ENCODE measurements around the gene SLCO4A1.

SLCO4A1 gene

GRCh38 chr20:62705627-62706026 is 63.3 kb downstream of the SLCO4A1 start:
- no peak for DNase-seq

- no peak for DNase-seq
Observed at GRCh38 chr20:62706344-62706743, 64.0 kb downstream of the SLCO4A1 start.

GRCh38 chr20:62706857-62707256 is 64.6 kb downstream of the SLCO4A1 start:
- DNase-seq = no peak

GRCh38 chr20:62707276-62707920 is 65.1 kb downstream of the SLCO4A1 start:
- DNase-seq = no peak

DNA sequence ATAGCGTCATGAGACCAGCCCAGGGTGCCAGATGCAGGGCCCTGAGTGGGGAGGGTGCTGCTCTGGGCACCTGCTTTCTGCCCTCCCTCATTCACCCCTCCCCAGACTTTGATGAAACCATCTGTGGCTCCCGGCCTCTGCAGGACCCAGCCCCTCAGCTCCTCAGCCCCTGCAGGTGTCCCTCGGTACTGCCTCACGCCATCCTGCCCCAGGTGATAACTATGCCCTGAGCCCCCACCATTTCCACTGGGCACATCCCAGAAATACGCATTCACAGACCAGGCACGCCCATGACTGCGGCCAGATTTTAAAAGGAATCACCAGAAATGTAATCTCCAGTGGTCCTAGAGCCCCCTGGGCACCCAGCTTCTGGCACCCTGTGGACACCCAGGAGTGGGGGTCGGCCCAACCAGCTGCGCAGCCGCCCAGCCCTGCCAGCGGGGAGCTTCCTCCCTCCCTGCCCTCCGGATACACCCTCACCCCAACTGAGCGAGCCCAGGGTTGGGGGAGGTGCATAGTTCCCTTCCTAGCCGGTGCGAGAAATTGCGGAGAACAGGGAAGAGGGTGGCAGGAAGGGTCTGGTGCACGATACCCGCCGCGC is 65.7 kb downstream of the SLCO4A1 start:
- DNase-seq = peak; percentile 67

DNA sequence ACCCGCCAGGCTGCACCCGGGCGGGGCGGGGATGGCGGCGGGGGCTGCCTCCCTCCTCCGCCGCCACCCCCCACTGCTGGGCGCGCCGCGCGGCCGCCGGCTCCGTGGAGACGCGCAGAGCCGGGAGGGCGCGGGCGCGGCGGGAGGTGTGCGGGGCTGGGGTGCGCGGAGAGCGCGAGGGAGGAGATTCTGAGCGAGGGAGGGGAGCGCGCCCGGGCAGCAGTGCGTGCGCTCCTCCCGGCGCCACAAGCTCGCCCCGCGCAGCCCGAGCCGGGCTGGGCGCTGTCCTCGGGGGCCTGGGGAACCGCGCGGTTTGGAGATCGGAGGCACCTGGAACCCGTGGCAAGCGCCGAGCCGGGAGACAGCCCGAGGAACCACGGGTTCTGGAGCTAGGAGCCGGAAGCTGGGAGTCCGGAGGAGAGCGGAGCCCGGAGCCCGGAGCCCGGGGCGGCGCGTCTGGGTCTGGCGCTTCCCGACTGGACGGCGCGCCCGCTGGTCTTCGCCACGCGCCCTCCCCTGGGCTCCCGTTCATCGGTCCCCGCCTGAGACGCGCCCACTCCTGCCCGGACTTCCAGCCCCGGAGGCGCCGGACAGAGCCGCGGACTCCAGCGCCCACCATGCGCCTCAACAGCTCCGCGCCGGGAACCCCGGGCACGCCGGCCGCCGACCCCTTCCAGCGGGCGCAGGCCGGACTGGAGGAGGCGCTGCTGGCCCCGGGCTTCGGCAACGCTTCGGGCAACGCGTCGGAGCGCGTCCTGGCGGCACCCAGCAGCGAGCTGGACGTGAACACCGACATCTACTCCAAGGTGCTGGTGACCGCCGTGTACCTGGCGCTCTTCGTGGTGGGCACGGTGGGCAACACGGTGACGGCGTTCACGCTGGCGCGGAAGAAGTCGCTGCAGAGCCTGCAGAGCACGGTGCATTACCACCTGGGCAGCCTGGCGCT is 66.6 kb downstream of the SLCO4A1 start, which contains the start of gene NTSR1:
Gene NTSR1 (plus strand): TSS at position 246 of the 946 bp plus-strand sequence. CDS start 372 bp downstream, at position 618.
- no peak for DNase-seq

DNA sequence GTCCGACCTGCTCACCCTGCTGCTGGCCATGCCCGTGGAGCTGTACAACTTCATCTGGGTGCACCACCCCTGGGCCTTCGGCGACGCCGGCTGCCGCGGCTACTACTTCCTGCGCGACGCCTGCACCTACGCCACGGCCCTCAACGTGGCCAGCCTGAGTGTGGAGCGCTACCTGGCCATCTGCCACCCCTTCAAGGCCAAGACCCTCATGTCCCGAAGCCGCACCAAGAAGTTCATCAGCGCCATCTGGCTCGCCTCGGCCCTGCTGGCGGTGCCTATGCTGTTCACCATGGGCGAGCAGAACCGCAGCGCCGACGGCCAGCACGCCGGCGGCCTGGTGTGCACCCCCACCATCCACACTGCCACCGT is 67.2 kb downstream of the SLCO4A1 start:
- no peak for DNase-seq

DNA sequence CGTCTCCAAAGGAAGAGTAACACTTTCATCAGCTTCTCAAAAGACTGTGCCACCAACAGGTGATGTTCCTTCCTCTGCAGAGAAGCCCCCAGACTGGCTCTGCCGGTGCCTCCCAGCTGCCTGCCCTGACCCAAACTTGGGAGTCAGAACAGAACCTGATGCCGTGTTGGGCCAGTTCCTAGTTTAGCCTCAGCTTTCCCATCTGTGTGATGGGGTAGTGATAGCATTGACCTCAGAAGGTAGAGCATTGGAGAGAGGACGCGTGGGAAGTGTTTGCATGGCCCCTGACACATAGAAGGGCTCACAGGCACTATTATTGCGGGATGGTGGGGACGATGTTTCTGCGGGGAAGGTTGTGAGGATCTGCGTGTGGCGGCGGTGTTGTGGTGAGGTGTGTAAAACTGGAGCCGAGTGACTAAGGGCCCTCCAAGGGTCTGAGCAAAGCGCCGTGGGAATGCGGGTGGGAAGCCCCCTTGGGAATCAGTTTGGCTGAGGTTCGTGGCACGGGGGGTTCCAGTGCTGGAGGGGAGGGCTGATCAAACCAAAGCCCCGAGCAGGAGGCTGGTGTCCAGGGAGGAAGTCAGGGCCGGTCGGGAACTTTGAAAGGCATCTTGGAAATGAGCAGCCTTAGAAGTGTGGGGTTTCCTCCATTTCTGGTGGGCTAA is 68.0 kb downstream of the SLCO4A1 start:
- no peak for DNase-seq

GRCh38 chr20:62710886-62711702 is 68.8 kb downstream of the SLCO4A1 start:
- DNase-seq = no peak

DNA sequence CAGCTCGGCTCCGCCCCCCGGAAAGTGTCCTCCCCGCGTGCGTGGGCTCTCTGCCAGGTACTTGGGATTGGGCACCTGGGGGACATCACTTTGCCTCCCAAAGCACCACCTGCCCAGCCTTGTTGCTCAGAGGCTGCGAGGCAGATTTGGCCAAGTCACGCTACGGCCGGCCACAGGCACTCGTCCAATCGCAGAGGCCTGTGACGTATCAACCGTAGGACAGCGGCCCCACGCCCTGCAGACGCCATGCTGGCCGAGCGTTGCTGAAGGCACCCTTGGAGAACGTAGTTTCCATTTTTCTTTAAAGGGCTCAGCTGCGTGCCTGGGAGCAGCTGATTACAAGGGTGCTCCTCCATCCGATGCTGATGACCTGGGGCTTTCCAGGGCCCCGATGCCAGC is 69.4 kb downstream of the SLCO4A1 start:
- peak; percentile 97 for DNase-seq

DNA sequence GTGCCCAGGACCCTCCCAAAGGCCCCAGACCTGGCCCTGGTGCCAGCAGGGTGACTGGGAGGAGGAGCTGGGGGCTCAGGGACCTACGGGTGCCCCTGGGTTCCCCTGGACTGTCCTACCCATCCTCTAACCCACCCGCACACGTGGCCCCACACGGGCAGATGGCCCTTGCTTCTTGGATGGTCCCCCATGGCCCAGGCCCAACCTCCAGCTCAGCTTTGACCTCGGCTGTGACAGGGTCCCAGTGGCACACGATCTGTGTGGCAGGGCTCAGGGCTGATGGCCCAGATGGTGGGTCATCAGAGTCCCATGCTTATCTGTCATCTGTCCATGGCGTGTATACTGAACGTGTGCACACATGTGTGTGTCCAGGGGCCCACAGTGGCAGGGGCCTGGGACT is 70.3 kb downstream of the SLCO4A1 start:
- DNase-seq = no peak

GRCh38 chr20:62714006-62714405 is 71.7 kb downstream of the SLCO4A1 start:
- DNase-seq = no peak

DNA sequence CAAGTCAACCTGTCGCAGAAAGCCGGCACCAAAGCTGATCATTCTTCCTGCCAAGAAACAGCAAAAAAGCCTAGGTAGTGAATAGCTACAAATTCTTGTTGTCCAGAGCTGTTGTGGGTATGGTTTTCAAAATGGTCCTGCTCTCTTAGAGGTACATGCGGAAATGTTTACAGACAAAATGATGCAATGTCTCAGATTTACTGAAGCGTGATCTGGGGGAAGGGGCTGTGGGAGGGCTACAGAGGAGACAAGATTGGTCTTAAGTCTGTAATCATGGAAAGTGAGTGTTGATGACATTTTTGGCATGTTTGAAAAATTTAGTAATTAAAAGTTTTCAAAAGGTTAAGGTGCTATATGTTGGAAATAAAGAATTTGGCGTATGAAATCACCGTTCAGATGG is 72.5 kb downstream of the SLCO4A1 start:
- DNase-seq = no peak

DNA sequence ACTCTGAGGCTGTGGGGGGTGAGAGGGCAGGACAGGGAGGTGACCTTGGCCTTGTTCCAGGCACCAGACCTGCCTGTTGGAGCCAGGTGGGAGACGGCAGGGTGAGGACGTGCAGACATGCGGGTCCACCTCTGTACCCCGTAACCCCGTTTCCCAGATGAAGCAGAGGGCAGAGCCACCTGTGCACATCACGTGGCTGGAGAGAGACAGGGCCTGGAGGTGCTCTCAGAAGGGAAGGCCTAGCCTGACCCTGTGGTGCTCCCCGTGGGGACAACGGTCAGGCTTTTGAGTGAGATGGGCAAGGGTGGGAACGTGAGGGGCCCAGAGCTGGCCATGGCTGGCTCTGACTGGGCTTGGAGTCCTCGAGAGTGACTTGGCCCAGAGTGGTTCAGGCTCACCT is 72.9 kb downstream of the SLCO4A1 start:
- no peak for DNase-seq

DNA sequence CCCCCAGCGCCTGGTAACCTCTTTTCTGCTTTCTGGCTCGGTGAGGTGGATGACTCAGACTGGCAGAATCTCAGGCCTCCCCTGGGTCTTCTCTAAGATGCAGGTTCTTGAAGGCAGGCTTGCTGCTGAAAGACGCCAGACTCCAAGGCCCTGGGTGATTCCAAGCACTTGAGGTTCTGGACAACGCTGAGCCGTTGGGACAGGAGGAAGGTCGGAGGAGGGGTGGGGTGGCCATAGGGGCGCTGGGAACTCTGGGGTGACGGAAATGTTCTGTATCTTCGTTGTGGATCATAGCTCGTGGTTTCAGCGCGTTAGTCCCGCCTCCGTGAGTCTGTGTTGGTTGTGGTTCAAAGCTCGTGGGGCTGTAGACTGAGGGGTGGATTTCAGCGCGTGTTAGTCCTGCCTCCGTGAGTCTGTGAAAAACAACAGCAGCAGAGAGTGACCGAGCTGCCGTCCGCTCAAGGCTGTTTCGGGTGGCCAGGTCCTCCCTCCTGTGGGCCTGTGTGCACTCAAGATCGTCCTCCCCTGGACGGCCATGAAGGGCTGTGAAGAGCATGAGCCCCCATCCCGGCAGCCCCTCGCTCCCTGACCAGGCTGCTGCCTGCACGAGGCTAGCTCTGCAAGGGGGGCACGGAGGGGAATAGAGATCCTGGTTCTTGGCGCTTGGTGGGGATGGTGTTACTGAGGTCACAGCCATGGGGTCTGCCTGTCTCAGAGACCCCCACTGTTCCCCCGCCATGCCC is 74.1 kb downstream of the SLCO4A1 start:
- no peak for DNase-seq

DNA sequence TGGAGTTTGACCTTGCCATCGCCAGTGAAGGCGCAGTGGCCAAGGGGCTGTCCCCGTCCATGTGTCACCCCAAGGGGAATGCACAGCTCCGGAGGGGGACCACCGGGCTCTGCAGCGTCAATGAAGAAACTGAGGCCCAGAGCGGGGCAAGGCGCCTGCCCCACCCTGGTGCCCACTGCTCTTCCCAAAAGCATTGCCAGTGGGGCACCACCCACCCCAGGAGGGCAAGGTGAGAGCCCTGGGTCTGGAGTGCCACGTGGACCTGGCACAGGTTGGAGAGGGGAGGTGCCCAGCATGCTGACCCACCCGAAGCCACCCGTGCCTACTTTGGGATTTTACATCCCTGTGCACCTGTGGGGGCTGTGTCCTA is 74.6 kb downstream of the SLCO4A1 start:
- DNase-seq = no peak

GRCh38 chr20:62717933-62718332 is 75.6 kb downstream of the SLCO4A1 start:
- no peak for DNase-seq

DNA sequence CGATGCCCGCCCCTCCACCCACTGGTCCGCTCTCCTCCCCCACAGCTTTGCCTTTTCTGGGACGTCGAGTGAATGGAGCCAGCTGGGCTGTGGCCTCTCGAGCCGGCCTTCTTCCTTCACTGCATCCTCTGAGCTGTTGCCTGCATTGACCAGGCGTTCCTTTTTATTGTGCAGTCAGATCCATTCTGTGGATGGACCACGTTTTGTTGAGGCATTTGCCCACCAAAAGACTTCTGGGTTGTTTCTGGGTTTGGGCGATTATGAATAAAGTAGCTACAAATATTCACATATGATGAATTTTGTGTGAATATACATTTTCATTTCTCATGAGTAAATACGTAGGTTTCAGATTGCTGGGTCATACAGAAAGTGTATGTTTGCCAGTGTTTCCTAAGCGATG is 76.2 kb downstream of the SLCO4A1 start:
- DNase-seq = no peak

- DNase-seq = no peak
Observed at GRCh38 chr20:62719250-62719935, 77.1 kb downstream of the SLCO4A1 start.
